Thoracic aorta (tissue), 2 donors: Measurements from ENCODE around the gene BABAM2. TPM values are rescaled to one million over a fixed set of nuclear protein-coding genes. Genes with fewer than 3 reads are reported as not detected.
A peak's percentile ranks its signal among the peaks of the same experiment; 100 is the strongest.

Source experiments
- ATAC-seq: fragments of 150-250 bp; one replicate; pipeline ENCODE4 v1.8.0; 2017; ENCODE audit warnings: low read depth; ENCODE audit not compliant: insufficient number of reproducible peaks, low FRiP score
- DNase-seq: peaks from one replicate; pipeline ENCODE4 v3.0.0-alpha.2; 2020; ENCODE audit warnings: low spot score
- H3K27ac ChIP-seq, 2 donors: fragments of 200-600 bp; sonication (generic); 1 replicate in 1 of 2; 2 replicates in 1 of 2; pipeline ENCODE4 v1.5.1; 2016; ENCODE audit warnings: mild to moderate bottlenecking in 2 of 2, moderate library complexity in 2 of 2
- H3K27me3 ChIP-seq: fragments of 200-600 bp; sonication (generic); replicated peaks from 2 replicates; pipeline ENCODE4 v1.6.0; 2016; ENCODE audit warnings: mild to moderate bottlenecking; ENCODE audit not compliant: insufficient read depth
- H3K36me3 ChIP-seq: fragments of 200-600 bp; sonication (generic); one replicate; pipeline ENCODE4 v1.5.1; 2016
- H3K4me1 ChIP-seq, 2 donors: fragments of 200-600 bp; sonication (generic); 1 replicate in 1 of 2; 2 replicates in 1 of 2; pipeline versions ENCODE4 v1.5.1 to v1.6.0; 2016; ENCODE audit warnings: low read depth in 2 of 2, mild to moderate bottlenecking in 1 of 2; ENCODE audit not compliant: control insufficient read depth in 1 of 2
- H3K4me3 ChIP-seq: fragments of 200-600 bp; sonication (generic); 2 replicates; pipeline ENCODE4 v1.5.1; 2016; ENCODE audit warnings: mild to moderate bottlenecking
- H3K9me3 ChIP-seq: fragments of 200-600 bp; sonication (generic); 2 replicates; pipeline ENCODE4 v1.5.1; 2016
- CTCF ChIP-seq: fragments of 200-600 bp; sonication (generic); IDR thresholded peaks from one replicate; pipeline ENCODE4 v1.5.1; 2019; ENCODE audit warnings: antibody characterized with exemption
- total RNA-seq, 2 donors: library from RNA; depleted of rRNA; stranded (reverse); fragments of >200 nt; gene quantifications; one replicate each; pipeline versions ENCODE4 v1.1.0 to v1.2.3, GENCODE V29; 2016

The BABAM2 gene
- total RNA-seq, 2 donors from 2014 or later = 24.7 to 32.8 TPM

GRCh38 chr2:28380219-28380618 lies 489.7 kb downstream of the BABAM2 start:
- no peak overlapping the region for H3K27ac ChIP-seq
- no peaks in the 10 kb centered on the region for H3K36me3 ChIP-seq
- no peaks in the 10 kb centered on the region for H3K9me3 ChIP-seq
- no peaks in the 10 kb centered on the region for H3K4me1 ChIP-seq
- no peak for ATAC-seq
- no peak for DNase-seq
- no peak overlapping the region for H3K4me3 ChIP-seq
- no peaks in the 10 kb centered on the region for H3K27me3 ChIP-seq
- TF ChIP-seq CTCF = no peak

DNA sequence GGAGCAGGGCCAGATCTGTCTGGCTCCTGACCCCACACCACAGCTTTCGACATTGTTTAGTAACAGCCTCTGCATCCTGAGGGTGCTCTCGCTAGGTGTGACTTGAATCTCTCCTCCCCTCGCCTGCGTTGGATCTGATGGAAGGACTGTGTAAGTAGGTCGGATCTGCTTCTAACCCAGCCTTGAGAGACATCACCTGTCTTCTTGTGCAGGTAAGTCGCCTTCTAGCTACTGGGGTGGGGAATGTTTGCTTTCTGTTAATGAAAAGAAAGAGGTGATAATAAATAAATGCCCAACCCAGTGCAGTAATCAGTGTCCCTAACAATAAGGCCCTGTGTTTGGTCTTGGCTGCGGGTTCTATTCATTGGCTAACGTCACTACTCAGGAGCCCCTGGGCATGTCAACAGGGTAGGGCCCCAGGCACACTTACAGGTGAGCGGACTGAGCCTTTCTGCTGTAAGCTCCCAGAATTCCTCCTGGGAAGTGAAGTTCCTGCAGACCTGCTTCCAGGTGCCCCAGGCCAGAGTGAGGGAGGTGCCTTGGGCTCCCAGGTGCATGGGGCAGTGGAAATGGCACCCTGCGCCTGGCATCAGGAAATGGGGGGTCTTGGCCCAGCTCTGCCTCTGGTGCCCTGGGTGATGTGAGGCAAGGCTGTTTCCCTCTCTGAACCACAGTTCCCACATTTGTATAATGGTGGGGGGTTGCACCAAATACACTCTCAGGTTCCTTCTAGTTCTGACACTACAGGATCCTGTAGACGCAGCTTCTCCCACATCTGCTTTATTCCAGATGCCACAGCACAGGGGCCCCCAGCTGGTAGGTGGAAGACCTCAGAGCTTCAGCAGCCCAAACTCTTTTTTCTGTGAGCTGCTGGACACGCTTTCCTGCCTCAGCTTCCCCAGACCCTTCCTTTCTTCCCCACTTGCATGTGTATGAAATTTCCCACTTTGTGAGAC lies 491.0 kb downstream of the BABAM2 start:
- H3K4me1 ChIP-seq = no peaks in the 10 kb centered on the region
- H3K9me3 ChIP-seq = no peaks in the 10 kb centered on the region
- no peak for TF ChIP-seq CTCF
- DNase-seq (no peak), ATAC-seq (no peak)
- H3K27me3 ChIP-seq = no peaks in the 10 kb centered on the region
- no peaks in the 10 kb centered on the region for H3K36me3 ChIP-seq
- no peak overlapping the region for H3K4me3 ChIP-seq
- H3K27ac ChIP-seq = no peak overlapping the region

DNA sequence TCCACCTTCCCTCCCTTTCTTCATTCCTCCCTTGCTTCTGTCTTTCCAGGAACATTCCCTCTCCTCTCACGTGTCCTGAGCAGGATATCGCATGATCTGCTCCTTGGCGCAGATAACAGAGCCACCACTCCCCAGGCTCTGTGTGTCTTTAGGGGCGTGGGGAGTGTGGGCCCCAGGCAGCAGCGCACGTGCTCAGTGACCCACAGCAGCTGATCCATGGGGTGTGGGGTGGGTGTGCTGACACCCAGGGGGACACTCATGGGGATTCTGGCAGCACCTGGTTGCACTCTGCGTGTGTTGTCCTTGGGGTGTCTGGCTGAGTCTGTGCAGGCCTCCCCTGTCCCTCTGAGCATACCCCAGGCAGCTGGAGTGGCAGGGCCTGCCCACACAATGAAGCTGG lies 492.2 kb downstream of the BABAM2 start:
- no peak overlapping the region for H3K4me3 ChIP-seq
- no peaks in the 10 kb centered on the region for H3K27me3 ChIP-seq
- ATAC-seq (no peak), DNase-seq (no peak)
- no peaks in the 10 kb centered on the region for H3K36me3 ChIP-seq
- H3K9me3 ChIP-seq = no peaks in the 10 kb centered on the region
- peaks cover 0 to 5% of the 10 kb centered on the region in 2 donors for H3K4me1 ChIP-seq
- TF ChIP-seq CTCF = no peak
- H3K27ac ChIP-seq = no peak overlapping the region

DNA sequence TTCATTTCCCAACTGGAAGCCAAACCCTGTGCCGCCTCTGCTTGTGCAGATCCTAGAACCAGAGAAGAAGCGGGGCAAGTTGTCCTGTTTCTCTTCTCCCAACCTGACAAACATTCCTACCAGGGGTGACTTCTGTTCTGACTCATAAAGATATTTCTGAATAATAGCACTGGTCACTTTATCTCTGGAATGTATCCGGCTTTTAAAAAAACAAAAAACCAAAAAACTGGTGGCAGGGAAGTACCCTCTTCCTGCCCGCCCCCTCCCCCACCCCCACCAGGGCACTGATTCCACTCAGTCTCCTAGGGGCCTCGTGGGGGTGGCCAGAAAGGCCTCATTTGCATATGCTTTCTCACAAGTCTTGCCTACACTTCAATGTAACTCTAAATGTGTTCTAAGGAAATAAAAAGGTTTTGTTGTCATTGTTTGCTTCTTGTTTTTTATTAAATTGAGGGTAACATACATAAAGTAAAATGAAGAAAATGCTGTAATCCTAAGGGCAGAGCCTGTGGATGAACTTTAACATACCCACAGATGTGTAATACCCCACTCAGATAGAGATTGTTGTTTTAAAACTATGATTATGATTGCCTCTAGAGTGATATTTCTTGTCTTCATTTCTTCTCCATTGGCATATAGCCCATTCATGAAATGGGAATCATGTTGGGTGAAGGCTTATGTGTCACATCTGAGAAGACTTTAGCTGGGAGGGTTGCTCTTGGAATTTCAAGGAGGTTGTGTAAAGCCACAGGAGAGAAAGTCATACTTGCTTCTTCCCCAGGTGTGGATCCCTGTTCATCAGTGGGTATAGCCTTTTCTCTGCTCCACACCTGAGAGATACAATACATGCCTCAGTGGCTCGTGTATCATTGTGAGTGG lies 496.8 kb downstream of the BABAM2 start:
- H3K27me3 ChIP-seq = no peaks in the 10 kb centered on the region
- H3K9me3 ChIP-seq = no peaks in the 10 kb centered on the region
- ATAC-seq (no peak), DNase-seq (no peak)
- peak overlapping the region in 1 of 2 donors; percentile 41 for H3K27ac ChIP-seq
- no peak for TF ChIP-seq CTCF
- H3K4me1 ChIP-seq = peaks cover 5 to 10% of the 10 kb centered on the region in 2 donors
- H3K36me3 ChIP-seq = no peaks in the 10 kb centered on the region
- no peak overlapping the region for H3K4me3 ChIP-seq

Other genes with a start within 250 kb of the BABAM2 start
- gene SUPT7L, start 227.1 kb upstream of the BABAM2 start, total RNA-seq = 10 to 100 TPM; 30.3 to 34.4 TPM
- 10 to 100 TPM; 19.8 to 23.7 TPM for gene SLC4A1AP, start 226.8 kb upstream of the BABAM2 start, total RNA-seq
- gene MRPL33, start 119.0 kb upstream of the BABAM2 start, total RNA-seq = 100 to 1,000 TPM in 1 of 2 donors, 10 to 100 TPM in 1; 99.5 to 118 TPM
- 1 to 10 TPM; 3.1 to 5.0 TPM for gene RBKS, start 342 bp upstream of the BABAM2 start, total RNA-seq